Gastroesophageal sphincter (tissue), 3 donors: ENCODE data around the gene RGCC.

Source experiments
- POLR2A ChIP-seq, 2 donors: fragments of 450-650 bp; IDR thresholded peaks; one replicate each; pipeline ENCODE4 v1.6.1; 2017; ENCODE audit warnings: antibody characterized with exemption in 2 of 2, mild to moderate bottlenecking in 2 of 2, moderate library complexity in 1 of 2
- TF ChIP-seq, protein P1 (sequence below), 4 experiments: fragments of 200-600 bp in 2 of 4; fragments of 450-650 bp in 2 of 4; sonication (generic) in 1 of 4; IDR thresholded peaks; one replicate each; pipeline ENCODE4 v1.5.1; 2017 to 2019; ENCODE audit warnings: antibody characterized with exemption in 4 of 4, mild to moderate bottlenecking in 2 of 4, moderate library complexity in 2 of 4

GRCh38 chr13:41514853-41515395 is 57.6 kb downstream of the RGCC start:
- TF ChIP-seq POLR2A (IDR thresholded peaks at IDR 0.05): no peak
- TF ChIP-seq, protein P1, sequence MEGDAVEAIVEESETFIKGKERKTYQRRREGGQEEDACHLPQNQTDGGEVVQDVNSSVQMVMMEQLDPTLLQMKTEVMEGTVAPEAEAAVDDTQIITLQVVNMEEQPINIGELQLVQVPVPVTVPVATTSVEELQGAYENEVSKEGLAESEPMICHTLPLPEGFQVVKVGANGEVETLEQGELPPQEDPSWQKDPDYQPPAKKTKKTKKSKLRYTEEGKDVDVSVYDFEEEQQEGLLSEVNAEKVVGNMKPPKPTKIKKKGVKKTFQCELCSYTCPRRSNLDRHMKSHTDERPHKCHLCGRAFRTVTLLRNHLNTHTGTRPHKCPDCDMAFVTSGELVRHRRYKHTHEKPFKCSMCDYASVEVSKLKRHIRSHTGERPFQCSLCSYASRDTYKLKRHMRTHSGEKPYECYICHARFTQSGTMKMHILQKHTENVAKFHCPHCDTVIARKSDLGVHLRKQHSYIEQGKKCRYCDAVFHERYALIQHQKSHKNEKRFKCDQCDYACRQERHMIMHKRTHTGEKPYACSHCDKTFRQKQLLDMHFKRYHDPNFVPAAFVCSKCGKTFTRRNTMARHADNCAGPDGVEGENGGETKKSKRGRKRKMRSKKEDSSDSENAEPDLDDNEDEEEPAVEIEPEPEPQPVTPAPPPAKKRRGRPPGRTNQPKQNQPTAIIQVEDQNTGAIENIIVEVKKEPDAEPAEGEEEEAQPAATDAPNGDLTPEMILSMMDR (IDR thresholded peaks at IDR 0.05): no peak
